WTC11 (cell line): ENCODE measurements around the gene DCLK1. TPM values are rescaled to one million over a fixed set of nuclear protein-coding genes. Genes with fewer than 3 reads are reported as not detected.

ENCODE experiments used
- ATAC-seq: fragments of 200-7000 bp; cut with Tn5 transposase; 2 replicates; pipeline ENCODE4 v1.10.0; 2021; ENCODE audit warnings: mild to moderate bottlenecking, moderate library complexity
- CTCF ChIA-PET: fragments of 300-600 bp; sonication (Branson Sonifier 250); formaldehyde crosslinking; loops from one replicate; lab custom pipeline; 2021; ENCODE audit warnings: antibody characterized with exemption; lab: Charles Lee
- POLR2A ChIA-PET: fragments of 350-600 bp; sonication (Branson Sonifier 250); formaldehyde crosslinking; loops from one replicate; lab custom pipeline; 2021; ENCODE audit warnings: antibody characterized with exemption; lab: Charles Lee
- DNase-seq: peaks from one replicate; pipeline ENCODE4 v3.0.0; 2021; ENCODE audit warnings: low spot score
- H3K27ac Mint-ChIP-seq: 2 replicates; pipeline ENCODE4 v1.8.0; 2021; ENCODE audit warnings: mixed read lengths
- H3K27me3 Mint-ChIP-seq: 2 replicates; pipeline ENCODE4 v1.8.0; 2021; ENCODE audit warnings: low read depth, mild to moderate bottlenecking, moderate library complexity, mixed read lengths
- H3K36me3 Mint-ChIP-seq: 2 replicates; pipeline ENCODE4 v1.8.0; 2021; ENCODE audit warnings: mixed read lengths
- H3K4me1 Mint-ChIP-seq: 2 replicates; pipeline ENCODE4 v1.8.0; 2022; ENCODE audit warnings: mixed read lengths
- H3K4me3 Mint-ChIP-seq: 2 replicates; pipeline ENCODE4 v1.8.0; 2021; ENCODE audit warnings: mild to moderate bottlenecking, moderate library complexity, mixed read lengths
- H3K9me3 Mint-ChIP-seq: 2 replicates; pipeline ENCODE4 v1.8.0; 2021; ENCODE audit warnings: mixed read lengths
- E2F1 ChIP-seq: sonication (generic); formaldehyde crosslinking; IDR thresholded peaks from 2 replicates; pipeline ENCODE4 v1.8.0; 2022; ENCODE audit warnings: mild to moderate bottlenecking, missing genetic modification reagents
- GABPB1 ChIP-seq: sonication (generic); formaldehyde crosslinking; IDR thresholded peaks from 2 replicates; pipeline ENCODE4 v1.8.1; 2023; ENCODE audit warnings: mild to moderate bottlenecking, missing genetic modification reagents
- GRHL2 ChIP-seq: fragments of 250-450 bp; sonication (Bioruptor Pico); IDR thresholded peaks from 2 replicates; pipeline ENCODE4 v1.8.0; 2022; ENCODE audit warnings: mild to moderate bottlenecking, moderate library complexity; ENCODE audit not compliant: insufficient replicate concordance, severe bottlenecking
- GTF2I ChIP-seq: fragments of 250-450 bp; sonication (Bioruptor Pico); conservative IDR thresholded peaks from 2 replicates; pipeline ENCODE4 v1.4.0; 2021; ENCODE audit warnings: mild to moderate bottlenecking
- HMGXB4 ChIP-seq: sonication (generic); formaldehyde crosslinking; IDR thresholded peaks from 2 replicates; pipeline ENCODE4 v1.8.1; 2023; ENCODE audit warnings: mild to moderate bottlenecking, moderate library complexity, missing genetic modification reagents
- KAT7 ChIP-seq: sonication (generic); formaldehyde crosslinking; IDR thresholded peaks from 2 replicates; pipeline ENCODE4 v1.8.1; 2023; ENCODE audit warnings: missing genetic modification reagents, mild to moderate bottlenecking, borderline replicate concordance
- NR1H2 ChIP-seq: sonication (generic); formaldehyde crosslinking; IDR thresholded peaks from 2 replicates; pipeline ENCODE4 v1.9.0; 2021; ENCODE audit warnings: mild to moderate bottlenecking, moderate library complexity, missing genetic modification reagents
- NR2C2 ChIP-seq: sonication (generic); formaldehyde crosslinking; IDR thresholded peaks from 2 replicates; pipeline ENCODE4 v1.8.0; 2022; ENCODE audit warnings: mild to moderate bottlenecking, missing genetic modification reagents
- OVOL2 ChIP-seq: fragments of 250-450 bp; sonication (Bioruptor Pico); IDR thresholded peaks from 2 replicates; pipeline ENCODE4 v1.9.0; 2021; ENCODE audit warnings: mild to moderate bottlenecking, borderline replicate concordance
- PRRX2 ChIP-seq: fragments of 250-450 bp; sonication (Bioruptor Pico); IDR thresholded peaks from 2 replicates; pipeline ENCODE4 v1.8.0; 2021; ENCODE audit warnings: mild to moderate bottlenecking
- SMAD3 ChIP-seq: sonication (generic); formaldehyde crosslinking; IDR thresholded peaks from 2 replicates; pipeline ENCODE4 v1.8.0; 2022; ENCODE audit warnings: missing genetic modification reagents, mild to moderate bottlenecking, borderline replicate concordance
- TP53 ChIP-seq: sonication (generic); formaldehyde crosslinking; IDR thresholded peaks from 2 replicates; pipeline ENCODE4 v1.8.1; 2023; ENCODE audit warnings: mild to moderate bottlenecking, missing genetic modification reagents
- total RNA-seq: library from RNA; stranded (reverse); gene quantifications from 3 replicates; pipeline ENCODE4 v1.2.3, GENCODE V29; 2021
- TF ChIP-seq, protein P1 (sequence below): sonication (generic); formaldehyde crosslinking; IDR thresholded peaks from 2 replicates; pipeline ENCODE4 v1.8.1; 2023; ENCODE audit warnings: mild to moderate bottlenecking, missing genetic modification reagents
- TF ChIP-seq, protein P2 (sequence below): sonication (generic); formaldehyde crosslinking; IDR thresholded peaks from 2 replicates; pipeline ENCODE4 v1.8.1; 2023; ENCODE audit warnings: mild to moderate bottlenecking, missing genetic modification reagents, moderate library complexity
- TF ChIP-seq, protein P3 (sequence below): fragments of 250-450 bp; sonication (Bioruptor Pico); IDR thresholded peaks from 2 replicates; pipeline ENCODE4 v1.9.0; 2021; ENCODE audit warnings: mild to moderate bottlenecking
- TF ChIP-seq, protein P4 (sequence below): sonication (generic); formaldehyde crosslinking; IDR thresholded peaks from 2 replicates; pipeline ENCODE4 v1.8.0; 2022; ENCODE audit warnings: mild to moderate bottlenecking, missing genetic modification reagents

DCLK1 gene
- total RNA-seq, 1 experiment from 2014 or later, result 18.5 TPM

DNA sequence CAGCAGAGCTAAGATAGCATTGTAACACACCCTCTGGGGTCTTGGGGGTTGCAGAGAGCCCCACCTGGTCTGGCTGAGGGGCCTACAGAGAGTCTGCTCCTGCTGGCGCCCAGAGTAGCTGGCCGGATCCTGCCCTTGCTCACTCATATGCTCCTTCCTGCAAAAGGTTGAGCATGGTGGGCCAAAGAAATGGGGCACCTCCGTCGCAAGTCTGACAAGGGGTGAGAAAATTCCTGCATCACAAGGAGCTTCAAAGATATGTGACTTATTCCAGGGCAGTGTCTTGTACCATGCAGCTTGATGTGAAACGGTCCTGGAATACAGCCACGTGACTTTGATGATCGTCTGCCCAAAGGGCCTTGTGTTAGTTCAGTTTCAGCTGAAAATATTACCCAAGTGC is 218.3 kb downstream of the DCLK1 start (continued):
- TF ChIP-seq E2F1 (CRISPR knock-in tag) (no peak), PRRX2 (CRISPR knock-in tag) (no peak), GTF2I (CRISPR knock-in tag) (no peak), SMAD3 (CRISPR knock-in tag) (no peak)
- TF ChIP-seq, protein P1, sequence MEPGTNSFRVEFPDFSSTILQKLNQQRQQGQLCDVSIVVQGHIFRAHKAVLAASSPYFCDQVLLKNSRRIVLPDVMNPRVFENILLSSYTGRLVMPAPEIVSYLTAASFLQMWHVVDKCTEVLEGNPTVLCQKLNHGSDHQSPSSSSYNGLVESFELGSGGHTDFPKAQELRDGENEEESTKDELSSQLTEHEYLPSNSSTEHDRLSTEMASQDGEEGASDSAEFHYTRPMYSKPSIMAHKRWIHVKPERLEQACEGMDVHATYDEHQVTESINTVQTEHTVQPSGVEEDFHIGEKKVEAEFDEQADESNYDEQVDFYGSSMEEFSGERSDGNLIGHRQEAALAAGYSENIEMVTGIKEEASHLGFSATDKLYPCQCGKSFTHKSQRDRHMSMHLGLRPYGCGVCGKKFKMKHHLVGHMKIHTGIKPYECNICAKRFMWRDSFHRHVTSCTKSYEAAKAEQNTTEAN (CRISPR knock-in tag), result no peak
- TF ChIP-seq, protein P2, sequence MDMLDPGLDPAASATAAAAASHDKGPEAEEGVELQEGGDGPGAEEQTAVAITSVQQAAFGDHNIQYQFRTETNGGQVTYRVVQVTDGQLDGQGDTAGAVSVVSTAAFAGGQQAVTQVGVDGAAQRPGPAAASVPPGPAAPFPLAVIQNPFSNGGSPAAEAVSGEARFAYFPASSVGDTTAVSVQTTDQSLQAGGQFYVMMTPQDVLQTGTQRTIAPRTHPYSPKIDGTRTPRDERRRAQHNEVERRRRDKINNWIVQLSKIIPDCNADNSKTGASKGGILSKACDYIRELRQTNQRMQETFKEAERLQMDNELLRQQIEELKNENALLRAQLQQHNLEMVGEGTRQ, result no peak

DNA sequence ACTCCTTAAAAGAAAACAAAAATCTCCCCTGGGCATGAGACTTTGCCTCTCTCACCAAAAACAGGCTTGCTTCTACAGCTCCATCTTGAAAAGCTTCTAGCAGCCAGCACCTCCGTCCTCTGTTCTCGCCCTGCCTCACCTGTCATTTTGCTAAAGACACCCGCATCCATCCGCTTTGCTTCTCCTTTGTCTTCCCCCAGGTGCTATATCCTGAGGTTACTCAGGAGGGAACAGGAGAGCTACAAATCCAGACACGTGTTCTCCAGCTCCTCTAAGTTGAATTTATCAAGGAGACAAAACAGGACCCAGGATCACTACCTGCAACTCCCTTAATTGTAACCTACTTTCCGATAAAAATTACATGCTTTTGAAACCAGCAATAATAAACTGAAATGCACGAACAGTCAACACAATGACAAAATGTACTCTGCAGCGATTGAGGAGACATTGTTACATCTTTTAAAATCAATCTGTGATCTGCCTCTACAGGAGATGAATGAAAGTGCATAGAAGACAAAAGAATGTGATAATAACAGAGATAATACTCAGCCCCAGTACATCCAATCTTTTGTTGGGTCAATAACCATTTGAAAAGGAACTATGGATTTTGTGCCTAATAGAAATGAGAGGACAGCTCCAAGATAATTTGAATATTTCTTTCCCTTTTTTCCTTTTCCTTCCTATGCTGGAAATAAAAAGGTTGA is 221.2 kb downstream of the DCLK1 start:
- CTCF ChIA-PET, result interaction anchor here (1.2 to 1.6 kb wide), 3 partner anchors 9 to 43 kb away, joined by 3 to 7 read pairs (median 5); no protein-coding TSS in a partner anchor
- TF ChIP-seq GABPB1 (CRISPR knock-in tag) (no peak), HMGXB4 (CRISPR knock-in tag) (no peak), TP53 (CRISPR knock-in tag) (no peak), NR2C2 (CRISPR knock-in tag) (no peak), OVOL2 (CRISPR knock-in tag) (no peak), E2F1 (CRISPR knock-in tag) (no peak), KAT7 (CRISPR knock-in tag) (no peak), NR1H2 (no peak), GRHL2 (CRISPR knock-in tag) (no peak)
- TF ChIP-seq, protein P3, sequence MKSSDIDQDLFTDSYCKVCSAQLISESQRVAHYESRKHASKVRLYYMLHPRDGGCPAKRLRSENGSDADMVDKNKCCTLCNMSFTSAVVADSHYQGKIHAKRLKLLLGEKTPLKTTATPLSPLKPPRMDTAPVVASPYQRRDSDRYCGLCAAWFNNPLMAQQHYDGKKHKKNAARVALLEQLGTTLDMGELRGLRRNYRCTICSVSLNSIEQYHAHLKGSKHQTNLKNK, result no peak
- TF ChIP-seq, protein P4, sequence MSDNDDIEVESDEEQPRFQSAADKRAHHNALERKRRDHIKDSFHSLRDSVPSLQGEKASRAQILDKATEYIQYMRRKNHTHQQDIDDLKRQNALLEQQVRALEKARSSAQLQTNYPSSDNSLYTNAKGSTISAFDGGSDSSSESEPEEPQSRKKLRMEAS (CRISPR knock-in tag), result no peak
- DNase-seq (no peak), ATAC-seq (peak; percentile 85)
- Mint-ChIP-seq H3K27me3 (no peaks in the 10 kb centered on the region), H3K36me3 (no peaks in the 10 kb centered on the region; the same call in 1 of the 2 replicates), H3K27ac (no peak overlapping the region), H3K4me3 (no peak overlapping the region), H3K9me3 (no peaks in the 10 kb centered on the region), H3K4me1 (peaks cover 34% of the 10 kb centered on the region)
- POLR2A ChIA-PET, result no interaction called here
